HG03565 (cell line): ENCODE measurements around the gene DHX35.
A peak's percentile ranks its signal among the peaks of the same experiment; 100 is the strongest.

Experiments used
- ATAC-seq: cut with Tn5 transposase; IDR thresholded peaks from one replicate; pipeline ENCODE4 v1.9.1; 2021; ENCODE audit warnings: mild to moderate bottlenecking, moderate library complexity; ENCODE audit not compliant: unreplicated experiment

DHX35 gene

GRCh38 chr20:38962044-38962927 is at the start of gene DHX35:
Gene DHX35, plus strand, starts transcription at chr20:38962344. Its CDS starts 24 bp downstream, at chr20:38962368.
- peak; percentile 92 for ATAC-seq

- no peak for ATAC-seq
Observed at GRCh38 chr20:38915355-38915754, 46.8 kb upstream of the DHX35 start.

GRCh38 chr20:38917657-38918056 is 44.5 kb upstream of the DHX35 start:
- ATAC-seq = no peak

GRCh38 chr20:38918172-38918571 is 44.0 kb upstream of the DHX35 start:
- no peak for ATAC-seq

GRCh38 chr20:38919683-38920082 is 42.5 kb upstream of the DHX35 start:
- no peak for ATAC-seq

GRCh38 chr20:38920411-38920810 is 41.7 kb upstream of the DHX35 start:
- ATAC-seq = no peak

GRCh38 chr20:38920851-38921250 is 41.3 kb upstream of the DHX35 start:
- no peak for ATAC-seq

- no peak for ATAC-seq
Observed at GRCh38 chr20:38924718-38925117, 37.4 kb upstream of the DHX35 start.

GRCh38 chr20:38926142-38926933 is 35.8 kb upstream of the DHX35 start, which contains the start of gene FAM83D:
Gene FAM83D, plus strand, starts transcription at chr20:38926417. Its CDS starts 26 bp downstream, at chr20:38926443.
- peak; percentile 87 for ATAC-seq

- ATAC-seq = no peak
Observed at GRCh38 chr20:38926934-38927616, 35.1 kb upstream of the DHX35 start.

GRCh38 chr20:38927902-38928578 is 34.1 kb upstream of the DHX35 start:
- no peak for ATAC-seq

GRCh38 chr20:38930242-38930569 is 31.9 kb upstream of the DHX35 start:
- no peak for ATAC-seq

GRCh38 chr20:38931984-38932383 is 30.2 kb upstream of the DHX35 start:
- ATAC-seq = no peak

- ATAC-seq = no peak
Observed at GRCh38 chr20:38932457-38933120, 29.6 kb upstream of the DHX35 start.

GRCh38 chr20:38934530-38934929 is 27.6 kb upstream of the DHX35 start:
- no peak for ATAC-seq

- no peak for ATAC-seq
Observed at GRCh38 chr20:38935285-38935684, 26.9 kb upstream of the DHX35 start.

- ATAC-seq = no peak
Observed at GRCh38 chr20:38935967-38936407, 26.2 kb upstream of the DHX35 start.

- no peak for ATAC-seq
Observed at GRCh38 chr20:38937000-38937399, 25.1 kb upstream of the DHX35 start.

- no peak for ATAC-seq
Observed at GRCh38 chr20:38937978-38938473, 24.1 kb upstream of the DHX35 start.

- ATAC-seq = no peak
Observed at GRCh38 chr20:38939686-38940085, 22.5 kb upstream of the DHX35 start.
